Right atrium auricular region (tissue), 2 donors: Measurements from ENCODE around the gene RAB11FIP4. TPM values are rescaled to one million over a fixed set of nuclear protein-coding genes. Genes with fewer than 3 reads are reported as not detected.
A peak's percentile ranks its signal among the peaks of the same experiment; 100 is the strongest.

Experiments used
- DNase-seq: peaks from one replicate; pipeline ENCODE4 v3.0.0-alpha.2; 2019; ENCODE audit warnings: low spot score
- H3K27ac ChIP-seq, 2 donors: fragments of 200-600 bp; sonication (generic); 1 replicate in 1 of 2; 2 replicates in 1 of 2; pipeline ENCODE4 v1.5.1; 2016 to 2019
- H3K27me3 ChIP-seq, 2 donors: fragments of 200-600 bp; sonication (generic); one replicate each; pipeline versions ENCODE4 v1.5.1 to v1.6.0; 2017 to 2019
- H3K36me3 ChIP-seq: fragments of 200-600 bp; sonication (generic); one replicate; pipeline ENCODE4 v1.5.1; 2016
- H3K4me1 ChIP-seq, 2 donors: fragments of 200-600 bp; sonication (generic); one replicate each; pipeline versions ENCODE4 v1.5.1 to v1.6.0; 2017 to 2019
- H3K4me3 ChIP-seq, 2 donors: fragments of 200-600 bp; sonication (generic); 1 replicate in 1 of 2; 2 replicates in 1 of 2; pipeline ENCODE4 v1.5.1; 2017 to 2019; ENCODE audit warnings: mild to moderate bottlenecking in 1 of 2, moderate library complexity in 1 of 2
- H3K9me3 ChIP-seq, 2 donors: fragments of 200-600 bp; sonication (generic); one replicate each; pipeline ENCODE4 v1.5.1; 2019
- total RNA-seq, 2 donors: library from RNA; depleted of rRNA; stranded (reverse); fragments of >200 nt; gene quantifications; one replicate each; pipeline ENCODE4 v1.1.0, GENCODE V29; 2016
- TF ChIP-seq, protein P1 (sequence below), 2 donors: fragments of 200-600 bp; sonication (generic); IDR thresholded peaks; one replicate each; pipeline ENCODE4 v1.5.1; 2019; ENCODE audit warnings: antibody characterized with exemption in 2 of 2

RAB11FIP4 gene
- total RNA-seq, 2 donors from 2014 or later: 4.4 to 7.2 TPM

DNA sequence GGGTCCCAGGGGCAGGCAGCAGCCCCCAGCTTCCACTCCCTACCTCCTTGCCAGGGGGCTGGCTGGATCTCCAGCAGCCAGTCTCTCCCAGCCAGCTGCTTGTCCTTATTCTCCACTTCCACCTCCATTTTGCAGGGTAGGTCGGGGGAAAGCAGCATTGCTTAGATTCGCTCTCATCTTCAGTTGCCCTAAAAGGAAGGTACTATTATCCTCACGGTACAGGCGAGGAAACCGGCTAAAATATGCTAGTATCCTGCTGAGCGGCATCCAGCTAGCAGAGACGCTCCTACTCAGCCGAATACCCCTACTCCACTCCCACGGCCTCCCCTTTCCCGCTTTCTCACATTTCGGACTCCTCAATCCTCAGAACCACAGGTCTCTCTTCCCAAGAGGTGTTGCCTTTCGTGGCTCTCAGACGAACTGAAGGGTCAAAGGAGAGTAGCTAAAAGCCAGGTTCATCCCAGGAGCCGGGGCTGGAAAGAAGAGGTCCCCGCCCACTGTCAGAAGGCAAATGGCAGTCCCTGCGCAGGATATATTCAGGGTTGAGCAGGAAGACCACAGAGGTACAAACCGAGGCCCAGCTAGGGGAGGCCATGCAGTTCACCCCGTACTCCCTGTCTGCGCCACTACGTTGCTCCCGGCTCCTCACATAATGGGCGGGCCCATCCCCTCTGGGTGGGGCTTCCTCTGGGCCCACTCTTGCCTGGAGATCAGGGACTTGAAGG lies 1.7 kb upstream of the RAB11FIP4 start:
- Histone ChIP-seq H3K27ac (no peak overlapping the region), H3K9me3 (no peaks in the 10 kb centered on the region), H3K27me3 (peaks cover 0 to 11% of the 10 kb centered on the region in 2 donors), H3K36me3 (no peaks in the 10 kb centered on the region), H3K4me3 (no peak overlapping the region), H3K4me1 (peaks cover 0 to 17% of the 10 kb centered on the region in 2 donors)
- no peak for DNase-seq
- TF ChIP-seq, protein P1, sequence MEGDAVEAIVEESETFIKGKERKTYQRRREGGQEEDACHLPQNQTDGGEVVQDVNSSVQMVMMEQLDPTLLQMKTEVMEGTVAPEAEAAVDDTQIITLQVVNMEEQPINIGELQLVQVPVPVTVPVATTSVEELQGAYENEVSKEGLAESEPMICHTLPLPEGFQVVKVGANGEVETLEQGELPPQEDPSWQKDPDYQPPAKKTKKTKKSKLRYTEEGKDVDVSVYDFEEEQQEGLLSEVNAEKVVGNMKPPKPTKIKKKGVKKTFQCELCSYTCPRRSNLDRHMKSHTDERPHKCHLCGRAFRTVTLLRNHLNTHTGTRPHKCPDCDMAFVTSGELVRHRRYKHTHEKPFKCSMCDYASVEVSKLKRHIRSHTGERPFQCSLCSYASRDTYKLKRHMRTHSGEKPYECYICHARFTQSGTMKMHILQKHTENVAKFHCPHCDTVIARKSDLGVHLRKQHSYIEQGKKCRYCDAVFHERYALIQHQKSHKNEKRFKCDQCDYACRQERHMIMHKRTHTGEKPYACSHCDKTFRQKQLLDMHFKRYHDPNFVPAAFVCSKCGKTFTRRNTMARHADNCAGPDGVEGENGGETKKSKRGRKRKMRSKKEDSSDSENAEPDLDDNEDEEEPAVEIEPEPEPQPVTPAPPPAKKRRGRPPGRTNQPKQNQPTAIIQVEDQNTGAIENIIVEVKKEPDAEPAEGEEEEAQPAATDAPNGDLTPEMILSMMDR (IDR thresholded peaks at IDR 0.05): no peak

DNA sequence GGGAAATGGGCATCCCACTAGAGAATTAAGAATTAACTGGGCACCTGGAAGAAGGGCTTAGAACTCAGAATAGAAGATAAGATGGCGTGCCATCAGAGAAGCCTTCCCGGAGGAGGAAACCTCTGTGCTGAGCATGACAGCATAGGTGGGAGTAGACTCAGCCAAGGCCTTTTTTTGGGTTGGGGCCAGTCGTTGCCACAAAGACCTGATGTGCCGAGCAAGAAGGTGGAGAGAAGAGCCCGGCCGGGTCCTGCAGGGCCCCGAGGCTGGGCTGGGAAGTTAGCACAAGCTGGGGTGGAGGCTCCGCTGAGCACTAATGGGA lies 1.1 kb upstream of the RAB11FIP4 start:
- DNase-seq: no peak
- Histone ChIP-seq H3K4me1 (peaks cover 0 to 17% of the 10 kb centered on the region in 2 donors), H3K27me3 (peaks cover 0 to 11% of the 10 kb centered on the region in 2 donors), H3K36me3 (no peaks in the 10 kb centered on the region), H3K9me3 (no peaks in the 10 kb centered on the region), H3K27ac (no peak overlapping the region), H3K4me3 (no peak overlapping the region)
- TF ChIP-seq, protein P1 (IDR thresholded peaks at IDR 0.05): no peak

DNA sequence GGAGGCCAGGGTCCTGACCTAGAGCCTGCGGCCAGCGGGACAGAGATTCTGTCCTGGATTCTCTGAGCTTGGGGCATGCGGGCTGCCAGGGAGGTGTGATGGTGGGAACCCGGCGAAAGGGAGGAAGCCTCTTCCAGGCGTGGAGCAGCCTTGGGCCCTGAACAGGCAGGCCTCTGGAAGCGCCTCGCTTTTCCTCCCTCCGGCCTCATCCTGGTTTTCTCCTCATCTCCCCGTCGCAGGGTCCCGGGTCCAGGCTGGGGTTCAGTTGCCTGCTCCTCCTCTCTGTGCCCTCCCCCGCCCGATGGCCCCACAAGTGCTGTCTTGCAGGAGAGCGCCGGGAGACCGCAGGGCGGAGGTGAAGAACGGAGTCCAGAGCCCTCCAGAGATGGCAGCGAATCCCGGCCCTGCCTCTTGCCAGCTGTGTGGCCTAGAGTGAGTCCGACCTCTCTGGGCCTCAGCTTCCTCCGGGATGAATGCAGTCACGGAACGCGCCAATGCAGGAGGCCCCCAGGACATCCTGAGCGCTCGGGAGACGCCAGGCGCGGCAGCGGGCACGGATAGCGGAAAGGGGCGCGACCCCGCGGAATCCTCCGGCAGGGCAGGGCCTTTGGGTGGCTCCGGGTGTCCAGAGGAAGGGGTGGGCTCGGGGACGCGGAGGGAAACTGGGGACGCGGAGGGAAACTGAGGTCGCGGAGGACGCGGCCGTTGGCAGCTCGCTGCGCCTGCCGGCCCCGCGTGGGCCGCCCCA lies 553 bp upstream of the RAB11FIP4 start:
- H3K27ac ChIP-seq: no peak overlapping the region
- peaks cover 0 to 17% of the 10 kb centered on the region in 2 donors for H3K4me1 ChIP-seq
- no peaks in the 10 kb centered on the region for H3K9me3 ChIP-seq
- TF ChIP-seq, protein P1 (IDR thresholded peaks at IDR 0.05): no peak
- peak; percentile 55 for DNase-seq
- H3K36me3 ChIP-seq: no peaks in the 10 kb centered on the region
- H3K27me3 ChIP-seq: peaks cover 0 to 11% of the 10 kb centered on the region in 2 donors
- peak overlapping the region; percentile 14 to 56 for H3K4me3 ChIP-seq

DNA sequence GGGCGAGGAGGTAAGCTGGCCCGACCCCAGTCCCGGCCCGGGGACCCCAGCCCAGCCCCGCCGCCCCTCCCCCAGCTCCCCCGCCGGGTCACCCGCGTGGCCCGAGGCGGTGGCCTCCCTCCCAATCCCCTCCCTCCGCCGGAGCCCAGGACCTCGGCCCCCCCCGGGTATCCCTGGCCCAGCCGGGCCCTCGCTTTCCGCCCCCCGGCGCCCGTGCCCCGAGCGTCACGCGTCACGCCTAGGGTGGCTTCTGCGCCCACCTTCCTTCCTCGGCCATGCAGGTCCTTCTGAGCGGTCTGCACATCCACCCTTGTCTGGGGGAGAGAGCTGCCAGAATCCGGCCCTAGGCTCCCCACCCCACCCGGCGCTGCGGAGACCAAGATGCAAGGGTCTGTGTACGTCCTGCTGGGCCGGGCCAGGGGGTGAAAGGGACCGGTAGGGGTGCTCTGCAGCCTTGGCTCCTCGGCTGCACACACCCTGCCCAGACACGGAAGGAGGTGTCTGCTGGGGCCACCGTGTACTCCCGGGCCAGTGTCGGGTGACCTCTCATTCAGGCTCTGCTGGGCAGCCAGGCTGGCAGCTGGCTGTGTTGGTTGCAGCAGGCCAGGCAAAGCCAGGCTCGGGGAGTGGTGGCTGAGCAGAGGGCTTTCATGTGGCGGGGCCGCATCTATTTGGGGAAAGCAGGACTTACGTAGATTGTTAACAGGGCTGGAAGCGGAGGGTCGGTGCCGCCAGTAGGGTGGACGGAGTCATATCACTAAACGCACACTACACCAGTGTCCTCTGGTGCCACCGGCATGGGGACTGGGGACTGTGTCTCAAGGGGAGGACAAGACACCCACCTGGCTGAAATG lies 754 bp downstream of the RAB11FIP4 start:
- TF ChIP-seq, protein P1 (IDR thresholded peaks at IDR 0.05): no peak
- peaks cover 0 to 11% of the 10 kb centered on the region in 2 donors for H3K27me3 ChIP-seq
- no peak overlapping the region for H3K27ac ChIP-seq
- H3K4me1 ChIP-seq: peaks cover 0 to 17% of the 10 kb centered on the region in 2 donors
- no peaks in the 10 kb centered on the region for H3K9me3 ChIP-seq
- H3K36me3 ChIP-seq: no peaks in the 10 kb centered on the region
- peak overlapping the region; percentile 26 to 56 for H3K4me3 ChIP-seq
- DNase-seq: peak; percentile 38

DNA sequence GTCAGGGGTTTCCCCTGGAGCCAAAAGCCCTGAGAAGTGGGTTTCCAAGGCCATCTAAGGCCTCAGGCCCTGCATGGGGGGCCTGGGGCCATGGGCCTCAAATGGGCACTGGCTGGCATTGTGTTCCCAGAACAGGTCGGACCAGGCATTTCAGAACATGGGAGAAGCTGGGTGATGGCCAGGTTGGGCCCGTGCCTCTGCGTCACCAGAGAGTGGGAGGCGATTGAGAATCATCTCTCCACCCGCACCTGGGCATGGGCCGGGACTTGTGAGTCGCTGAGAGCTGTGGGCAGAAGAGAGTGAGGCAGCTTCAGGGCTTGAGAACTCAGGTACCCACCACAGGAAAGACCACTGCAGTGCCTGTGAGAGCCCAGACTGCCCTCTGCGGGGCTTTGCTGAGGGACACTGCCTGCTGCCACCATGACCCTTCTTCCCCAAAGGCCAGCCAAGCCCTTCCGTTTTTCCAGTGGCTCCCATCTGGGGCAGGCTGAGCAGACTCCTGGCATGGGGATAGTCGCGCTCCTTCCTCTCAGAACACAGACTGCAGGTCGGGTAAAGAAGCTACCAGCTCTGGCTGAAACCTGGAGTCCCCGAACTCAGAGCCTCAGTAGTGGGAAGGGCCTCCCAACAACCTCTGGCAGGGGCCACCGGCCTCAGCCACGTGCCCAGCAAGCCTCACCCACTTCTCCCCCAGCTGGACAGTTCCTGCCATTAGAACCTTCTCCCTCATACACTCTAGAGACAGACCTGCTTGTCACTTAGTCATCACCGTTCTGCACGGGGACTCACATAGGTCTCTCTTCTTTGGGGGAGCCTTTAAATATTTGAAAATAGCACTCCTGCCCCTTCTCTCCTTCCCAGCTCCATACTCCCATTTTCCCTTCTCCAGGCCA lies 1.6 kb downstream of the RAB11FIP4 start:
- peak; percentile 53 for DNase-seq
- Histone ChIP-seq H3K36me3 (no peaks in the 10 kb centered on the region), H3K27me3 (peaks cover 0 to 11% of the 10 kb centered on the region in 2 donors), H3K27ac (no peak overlapping the region), H3K9me3 (no peaks in the 10 kb centered on the region), H3K4me3 (no peak overlapping the region), H3K4me1 (peaks cover 0 to 17% of the 10 kb centered on the region in 2 donors)
- TF ChIP-seq, protein P1 (IDR thresholded peaks at IDR 0.05): no peak
